ENCODE data around the gene LMF1. TPM values are rescaled to one million over a fixed set of nuclear protein-coding genes. Genes with fewer than 3 reads are reported as not detected.

The LMF1 gene
- total and polyA plus RNA-seq, 2 of the 4 experiments (the other 2 are of a cell fraction), result 7.7 to 13.1 TPM

DNA sequence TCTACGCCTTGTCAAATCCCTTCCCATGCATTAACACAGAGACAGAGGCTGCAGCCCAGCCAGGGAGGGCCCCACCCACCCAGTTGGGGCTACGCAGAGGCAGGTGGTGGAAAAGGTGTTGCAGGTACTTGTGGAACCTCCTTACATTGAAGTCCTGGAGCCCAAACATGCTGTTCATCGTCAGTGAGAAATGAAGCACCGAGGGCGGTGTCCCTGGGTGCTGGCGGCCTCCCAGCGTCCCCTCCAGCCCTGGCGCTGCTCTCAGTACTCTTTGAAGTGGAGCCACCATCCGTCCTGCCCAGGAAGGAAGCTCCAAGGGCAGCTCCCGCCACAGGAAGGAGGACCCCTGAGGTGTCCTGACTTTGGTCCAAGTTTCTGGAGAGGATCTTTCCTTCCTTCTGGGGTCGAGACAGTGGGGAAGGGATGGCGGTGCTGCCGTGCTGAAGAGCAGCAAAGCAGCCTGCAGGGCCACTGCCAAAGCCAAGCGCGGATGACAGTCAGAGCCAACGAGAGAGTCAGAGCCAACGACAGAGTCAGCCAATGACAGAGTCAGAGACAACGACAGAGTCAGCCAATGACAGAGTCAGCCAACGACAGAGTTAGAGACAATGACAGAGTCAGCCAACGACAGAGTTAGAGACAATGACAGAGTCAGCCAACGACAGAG is 23.4 kb downstream of the LMF1 start:
- H2BK5ac ChIP-seq (ENCODE audit: low read depth, low read length, poor library complexity, severe bottlenecking), result no peak overlapping the region
- ChIA-PET CTCF (no interaction called here), POLR2A (ENCODE audit: unreplicated experiment) (no interaction called here)
- no peak overlapping the region for H3K9ac ChIP-seq (ENCODE audit: low read depth, low read length)
- intact Hi-C loops (cut with micrococcal nuclease) (loop anchor here (10.0 kb wide), 1 partner anchor 83 kb away; no protein-coding TSS in a partner anchor), in situ Hi-C loops (cut with MboI; ENCODE audit: low sequenced_read_pairs) (no loop called here), dilution Hi-C loops (cut with HindIII; ENCODE audit: low sequenced_read_pairs, unreplicated experiment) (no loop called here)
- no peak overlapping the region for H2BK120ac ChIP-seq (ENCODE audit: low read depth, low read length)
- no peak overlapping the region for H2AK5ac ChIP-seq (ENCODE audit: low read depth, low read length)
- no peak overlapping the region for H4K5ac ChIP-seq (ENCODE audit: low read depth, low read length)
- DNase-seq (no peak), ATAC-seq (ENCODE audit: low read depth) (no peak)
- H3K4me3 ChIP-seq (ENCODE audit: insufficient read depth, low read depth, low read length), result no peak overlapping the region
- H4K91ac ChIP-seq (ENCODE audit: insufficient read depth, low read depth, low read length), result no peak overlapping the region
- H3K4me2 ChIP-seq (ENCODE audit: low read depth, low read length), result no peak overlapping the region
- peaks cover 3% of the 10 kb centered on the region; the same call in 1 of the 2 replicates for H3K9me3 ChIP-seq (ENCODE audit: control insufficient read depth, insufficient read depth, low read length)
- no peak overlapping the region for H4K8ac ChIP-seq (ENCODE audit: low read depth in 2 of 2, low read length in 2 of 2)
- H2AK9ac ChIP-seq (replicated peaks; ENCODE audit: low read depth, low read length, poor library complexity), result no peak overlapping the region
- H3K14ac ChIP-seq (replicated peaks; ENCODE audit: low read depth, low read length), result no peak overlapping the region
- no peak overlapping the region for H3K27ac ChIP-seq (ENCODE audit: insufficient read depth, low read length)
- H2BK20ac ChIP-seq (ENCODE audit: low read depth, low read length), result no peak overlapping the region
- H3K23ac ChIP-seq (ENCODE audit: low read depth, low read length), result no peak overlapping the region
- 78% methylated on average over 10 of the region's 21 CpGs; no CpG with 5 or more reads in 1 of the 2 experiments for WGBS, 2 experiments (ENCODE audit: extremely low coverage in 2 of 2, insufficient read length in 1 of 2)
- H4K20me1 ChIP-seq (ENCODE audit: insufficient read depth, low read length), result peaks cover 4% of the 10 kb centered on the region
- H3K36me3 ChIP-seq (ENCODE audit: control insufficient read depth, insufficient read depth, low read length), result peaks cover 4% of the 10 kb centered on the region
- H3K79me1 ChIP-seq (ENCODE audit: low read depth in 1 of 2, low read length in 2 of 2), result peaks cover 0 to 6% of the 10 kb centered on the region in 2 experiments; a peak in 2 of 4 replicates
- H3K56ac ChIP-seq (ENCODE audit: extremely low read depth, insufficient read depth, low read length), result no peak overlapping the region
- H3K4me1 ChIP-seq (ENCODE audit: control insufficient read depth, insufficient read depth, low read length), result peaks cover 7% of the 10 kb centered on the region; the same call in 1 of the 2 replicates
- H2AFZ ChIP-seq (replicated peaks; ENCODE audit: low read length, poor library complexity), result no peak overlapping the region
- H3K4ac ChIP-seq (ENCODE audit: low read depth, low read length), result no peak overlapping the region
- H3K27me3 ChIP-seq (ENCODE audit: control insufficient read depth, insufficient read depth, low read length), result no peaks in the 10 kb centered on the region
- no peak overlapping the region for H3K18ac ChIP-seq (ENCODE audit: low read depth, low read length)
- TF ChIP-seq NFE2L2 (IDR thresholded peaks at IDR 0.05; ENCODE audit: low read depth, low read length), result no peak
- no peak for TF ChIP-seq RFX5 (IDR thresholded peaks at IDR 0.05; ENCODE audit: low read depth, low read length)
- no peak for TF ChIP-seq POLR2A (IDR thresholded peaks at IDR 0.05; ENCODE audit: low read depth, low read length)
- TF ChIP-seq, protein P1, sequence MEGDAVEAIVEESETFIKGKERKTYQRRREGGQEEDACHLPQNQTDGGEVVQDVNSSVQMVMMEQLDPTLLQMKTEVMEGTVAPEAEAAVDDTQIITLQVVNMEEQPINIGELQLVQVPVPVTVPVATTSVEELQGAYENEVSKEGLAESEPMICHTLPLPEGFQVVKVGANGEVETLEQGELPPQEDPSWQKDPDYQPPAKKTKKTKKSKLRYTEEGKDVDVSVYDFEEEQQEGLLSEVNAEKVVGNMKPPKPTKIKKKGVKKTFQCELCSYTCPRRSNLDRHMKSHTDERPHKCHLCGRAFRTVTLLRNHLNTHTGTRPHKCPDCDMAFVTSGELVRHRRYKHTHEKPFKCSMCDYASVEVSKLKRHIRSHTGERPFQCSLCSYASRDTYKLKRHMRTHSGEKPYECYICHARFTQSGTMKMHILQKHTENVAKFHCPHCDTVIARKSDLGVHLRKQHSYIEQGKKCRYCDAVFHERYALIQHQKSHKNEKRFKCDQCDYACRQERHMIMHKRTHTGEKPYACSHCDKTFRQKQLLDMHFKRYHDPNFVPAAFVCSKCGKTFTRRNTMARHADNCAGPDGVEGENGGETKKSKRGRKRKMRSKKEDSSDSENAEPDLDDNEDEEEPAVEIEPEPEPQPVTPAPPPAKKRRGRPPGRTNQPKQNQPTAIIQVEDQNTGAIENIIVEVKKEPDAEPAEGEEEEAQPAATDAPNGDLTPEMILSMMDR (conservative IDR thresholded peaks at IDR 0.05; ENCODE audit: low read depth, low read length), result no peak
- TF ChIP-seq, protein P2, sequence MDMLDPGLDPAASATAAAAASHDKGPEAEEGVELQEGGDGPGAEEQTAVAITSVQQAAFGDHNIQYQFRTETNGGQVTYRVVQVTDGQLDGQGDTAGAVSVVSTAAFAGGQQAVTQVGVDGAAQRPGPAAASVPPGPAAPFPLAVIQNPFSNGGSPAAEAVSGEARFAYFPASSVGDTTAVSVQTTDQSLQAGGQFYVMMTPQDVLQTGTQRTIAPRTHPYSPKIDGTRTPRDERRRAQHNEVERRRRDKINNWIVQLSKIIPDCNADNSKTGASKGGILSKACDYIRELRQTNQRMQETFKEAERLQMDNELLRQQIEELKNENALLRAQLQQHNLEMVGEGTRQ (IDR thresholded peaks at IDR 0.05; ENCODE audit: low read depth, low read length), result no peak
- no peak for TF ChIP-seq MAFK (IDR thresholded peaks at IDR 0.05; ENCODE audit: low read depth, low read length)
- no peak for TF ChIP-seq CHD1 (IDR thresholded peaks at IDR 0.05; ENCODE audit: low read depth, low read length)
- TF ChIP-seq MXI1 (IDR thresholded peaks at IDR 0.05; ENCODE audit: borderline replicate concordance, low read depth, low read length), result no peak
- TF ChIP-seq, protein P3, sequence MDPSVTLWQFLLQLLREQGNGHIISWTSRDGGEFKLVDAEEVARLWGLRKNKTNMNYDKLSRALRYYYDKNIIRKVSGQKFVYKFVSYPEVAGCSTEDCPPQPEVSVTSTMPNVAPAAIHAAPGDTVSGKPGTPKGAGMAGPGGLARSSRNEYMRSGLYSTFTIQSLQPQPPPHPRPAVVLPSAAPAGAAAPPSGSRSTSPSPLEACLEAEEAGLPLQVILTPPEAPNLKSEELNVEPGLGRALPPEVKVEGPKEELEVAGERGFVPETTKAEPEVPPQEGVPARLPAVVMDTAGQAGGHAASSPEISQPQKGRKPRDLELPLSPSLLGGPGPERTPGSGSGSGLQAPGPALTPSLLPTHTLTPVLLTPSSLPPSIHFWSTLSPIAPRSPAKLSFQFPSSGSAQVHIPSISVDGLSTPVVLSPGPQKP (IDR thresholded peaks at IDR 0.05; ENCODE audit: borderline replicate concordance, low read depth, low read length), result no peak
- no peak for TF ChIP-seq RAD21 (IDR thresholded peaks at IDR 0.05; ENCODE audit: low read length)
- no peak for TF ChIP-seq CEBPB (IDR thresholded peaks at IDR 0.05; ENCODE audit: low read depth, low read length)
- TF ChIP-seq SMC3 (IDR thresholded peaks at IDR 0.05; ENCODE audit: low read depth, low read length), result no peak
- TF ChIP-seq FOS (IDR thresholded peaks at IDR 0.05; ENCODE audit: low read depth, low read length), result no peak
- H3K9me1 ChIP-seq (ENCODE audit: insufficient read depth, low read length), result no peaks in the 10 kb centered on the region
- BruUV-seq (replicated peaks), result no TSS peak
- H2BK15ac ChIP-seq (ENCODE audit: low read depth, low read length), result no peak overlapping the region
